PC-3 (cell line): ENCODE measurements around the gene CD164L2. TPM values are rescaled to one million over a fixed set of nuclear protein-coding genes. Genes with fewer than 3 reads are reported as not detected.

ENCODE experiments used
- ATAC-seq: fragments of 200-7000 bp; cut with Tn5 transposase; 2 replicates; pipeline ENCODE4 v1.9.1; 2020; ENCODE audit warnings: mild to moderate bottlenecking, moderate library complexity
- BruUV-seq: library from RNA; stranded (reverse); fragments of 400-500 nt; replicated peaks from 2 replicates; lab custom pipeline; 2021; lab: Mats Ljungman, UMichigan
- CTCF ChIA-PET: fragments of 300-600 bp; sonication (Branson Sonifier 250); formaldehyde crosslinking; loops from one replicate; lab custom pipeline; 2022; ENCODE audit warnings: antibody characterized with exemption; lab: Charles Lee
- POLR2A ChIA-PET: fragments of 300-600 bp; sonication (Branson Sonifier 250); formaldehyde crosslinking; loops from one replicate; lab custom pipeline; 2022; ENCODE audit warnings: antibody characterized with exemption; ENCODE audit not compliant: unreplicated experiment; lab: Charles Lee
- DNase-seq: peaks from one replicate; pipeline ENCODE4 v3.0.0-alpha.2; 2015
- H2AFZ ChIP-seq: fragments of 300-600 bp; sonication (generic); 2 replicates; pipeline ENCODE4 v1.6.0; 2016; ENCODE audit warnings: antibody characterized with exemption, low read length
- H3F3A ChIP-seq: fragments of 300-600 bp; sonication (generic); one replicate; pipeline ENCODE4 v1.6.0; 2017; ENCODE audit warnings: antibody characterized with exemption, low read length, control low read depth, mild to moderate bottlenecking; ENCODE audit not compliant: unreplicated experiment
- H3K27ac ChIP-seq: fragments of 300-600 bp; sonication (generic); 2 replicates; pipeline ENCODE4 v1.5.1; 2016; ENCODE audit warnings: mild to moderate bottlenecking, low read length
- H3K27me3 ChIP-seq: fragments of 300-600 bp; sonication (generic); 2 replicates; pipeline ENCODE4 v1.6.1; 2016; ENCODE audit warnings: low read length, mixed read lengths
- H3K36me3 ChIP-seq: fragments of 300-600 bp; sonication (generic); 2 replicates; pipeline ENCODE4 v1.6.1; 2016; ENCODE audit warnings: low read depth, mixed run types, low read length, mixed read lengths
- H3K4me1 ChIP-seq: fragments of 300-600 bp; sonication (generic); 2 replicates; pipeline ENCODE4 v1.5.1; 2016; ENCODE audit warnings: low read length; ENCODE audit not compliant: insufficient read depth
- H3K4me2 ChIP-seq: fragments of 300-600 bp; sonication (generic); 2 replicates; pipeline ENCODE4 v1.6.0; 2016; ENCODE audit warnings: low read length
- H3K4me3 ChIP-seq: fragments of 300-600 bp; sonication (generic); 2 replicates; pipeline ENCODE4 v1.5.1; 2016; ENCODE audit warnings: mild to moderate bottlenecking, low read length, mixed read lengths
- H3K79me2 ChIP-seq: fragments of 300-600 bp; sonication (generic); 2 replicates; pipeline ENCODE4 v1.6.1; 2017; ENCODE audit warnings: low read length, mixed read lengths
- H3K9ac ChIP-seq: fragments of 300-600 bp; sonication (generic); 2 replicates; pipeline ENCODE4 v1.6.0; 2016; ENCODE audit warnings: mild to moderate bottlenecking, low read length
- H3K9me2 ChIP-seq: fragments of 300-600 bp; sonication (generic); replicated peaks from 2 replicates; pipeline ENCODE4 v1.6.1; 2016; ENCODE audit warnings: mixed run types, low read length, mixed read lengths
- H3K9me3 ChIP-seq: fragments of 300-600 bp; sonication (generic); 2 replicates; pipeline ENCODE4 v1.6.1; 2016; ENCODE audit warnings: low read length, mixed read lengths
- H4K20me1 ChIP-seq: fragments of 300-600 bp; sonication (generic); 2 replicates; pipeline ENCODE4 v1.6.1; 2016; ENCODE audit warnings: low read length, mixed read lengths
- CTCF ChIP-seq: fragments of 300-600 bp; sonication (generic); conservative IDR thresholded peaks from 2 replicates; pipeline ENCODE4 v1.5.1; 2017; ENCODE audit warnings: antibody characterized with exemption, low read depth, mild to moderate bottlenecking, low read length
- EZH2 ChIP-seq: fragments of 300-600 bp; sonication (generic); IDR thresholded peaks from one replicate; pipeline ENCODE4 v1.6.1; 2017; ENCODE audit warnings: antibody characterized with exemption, mild to moderate bottlenecking, low read length; ENCODE audit not compliant: unreplicated experiment
- EZH2phosphoT487 ChIP-seq: fragments of 300-600 bp; sonication (generic); IDR thresholded peaks from 2 replicates; pipeline ENCODE4 v1.6.1; 2018; ENCODE audit warnings: mild to moderate bottlenecking, antibody characterized with exemption, low read length, borderline replicate concordance
- intact Hi-C: fragments of 100-400 bp; cut with micrococcal nuclease; formaldehyde crosslinking; loops from 2 replicates; pipeline ENCODE4 v1.9.0; 2023
- total RNA-seq: library from RNA; depleted of rRNA; stranded (reverse); fragments of >200 nt; gene quantifications from 2 replicates; pipeline ENCODE4 v1.2.3, GENCODE V29; 2014

CD164L2 gene
- total RNA-seq, 1 experiment from 2014 or later, result 0.47 TPM

DNA sequence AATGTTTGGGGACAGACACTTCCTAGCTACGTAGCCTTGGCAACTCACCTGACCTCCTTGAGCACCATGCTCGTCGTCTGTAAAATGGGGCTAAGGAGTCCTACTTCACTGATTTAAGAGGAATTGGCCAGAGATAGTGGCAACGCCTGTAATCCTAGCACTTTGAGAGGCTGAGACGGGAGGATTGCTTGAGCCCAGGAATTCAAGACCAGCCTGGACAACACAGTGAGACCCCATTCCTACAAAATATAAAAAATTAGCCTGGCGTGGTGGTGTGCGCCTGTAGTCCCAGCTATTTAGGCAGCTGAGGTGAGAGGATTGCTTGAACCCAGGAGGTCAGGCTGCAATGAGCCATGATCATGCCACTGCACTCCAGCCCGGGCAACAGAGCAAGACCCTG lies 36.8 kb downstream of the CD164L2 start:
- no TSS peak for BruUV-seq
- CTCF ChIA-PET, result no interaction called here

GRCh38 chr1:27345272-27345671 lies 37.9 kb downstream of the CD164L2 start:
- no peaks in the 10 kb centered on the region for H3K9me3 ChIP-seq
- POLR2A ChIA-PET, result no interaction called here

More for the DNA sequence above, 36.8 kb downstream of the CD164L2 start:
- H3K9ac ChIP-seq, result no peak overlapping the region
- no peaks in the 10 kb centered on the region for H3K36me3 ChIP-seq
- DNase-seq (no peak), ATAC-seq (no peak)
- no peaks in the 10 kb centered on the region for H4K20me1 ChIP-seq
- TF ChIP-seq EZH2, result no peak
- no peak for TF ChIP-seq CTCF
- no peak for TF ChIP-seq EZH2phosphoT487
- POLR2A ChIA-PET, result no interaction called here
- H3K79me2 ChIP-seq, result peaks cover 24% of the 10 kb centered on the region
- no peaks in the 10 kb centered on the region for H3K9me2 ChIP-seq
- H3K27me3 ChIP-seq, result no peaks in the 10 kb centered on the region
- intact Hi-C loops, result no loop called here
- no peak overlapping the region for H3K27ac ChIP-seq
- no peaks in the 10 kb centered on the region for H3F3A ChIP-seq
- no peak overlapping the region for H3K4me3 ChIP-seq
- H2AFZ ChIP-seq, result no peak overlapping the region
- no peak overlapping the region for H3K4me2 ChIP-seq
- H3K9me3 ChIP-seq, result no peaks in the 10 kb centered on the region
- H3K4me1 ChIP-seq, result peaks cover 41% of the 10 kb centered on the region

More at GRCh38 chr1:27345272-27345671, 37.9 kb downstream of the CD164L2 start:
- Histone ChIP-seq H3K79me2 (peaks cover 24% of the 10 kb centered on the region), H4K20me1 (no peaks in the 10 kb centered on the region), H2AFZ (no peak overlapping the region), H3F3A (no peaks in the 10 kb centered on the region), H3K27ac (no peak overlapping the region), H3K9me2 (no peaks in the 10 kb centered on the region), H3K9ac (no peak overlapping the region), H3K4me3 (no peak overlapping the region), H3K4me1 (peaks cover 51% of the 10 kb centered on the region), H3K36me3 (no peaks in the 10 kb centered on the region), H3K27me3 (no peaks in the 10 kb centered on the region), H3K4me2 (no peak overlapping the region)
- no peak for TF ChIP-seq EZH2
- TF ChIP-seq CTCF, result no peak
- no peak for TF ChIP-seq EZH2phosphoT487
- no TSS peak for BruUV-seq
- CTCF ChIA-PET, result no interaction called here
- DNase-seq (no peak), ATAC-seq (no peak)
- intact Hi-C loops, result no loop called here
